K562 (cell line): ENCODE data around the gene DMXL1.

Experiments used
- ATF6 ChIP-seq: sonication (generic); formaldehyde crosslinking; IDR thresholded peaks from 2 replicates; pipeline ENCODE4 v1.4.0; 2020; ENCODE audit warnings: mild to moderate bottlenecking, missing genetic modification reagents
- EP300 ChIP-seq: IDR thresholded peaks from 2 replicates; pipeline ENCODE4 v1.6.1; 2012; ENCODE audit warnings: low read length, improper control_type of control experiment
- HDAC6 ChIP-seq: IDR thresholded peaks from 2 replicates; pipeline ENCODE4 v1.6.1; 2012; ENCODE audit warnings: low read depth, mild to moderate bottlenecking, control low read depth, inconsistent platforms, low read length, moderate library complexity
- HLTF ChIP-seq: fragments of 450-650 bp; IDR thresholded peaks from 2 replicates; pipeline ENCODE4 v1.6.1; 2016
- MEIS2 ChIP-seq: fragments of 450-650 bp; IDR thresholded peaks from 2 replicates; pipeline ENCODE4 v1.6.1; 2014; ENCODE audit warnings: mild to moderate bottlenecking; ENCODE audit not compliant: partially characterized antibody
- MYC ChIP-seq, 2 experiments: fragments of 250-450 bp in 1 of 2; sonication (Bioruptor Pico) in 1 of 2; IDR thresholded peaks; 2 replicates each; pipeline versions ENCODE4 v1.5.1 to v1.6.1; 2012 to 2021; ENCODE audit warnings: low read depth in 2 of 2, borderline replicate concordance in 1 of 2, improper control_type of control experiment in 1 of 2, low read length in 1 of 2, mild to moderate bottlenecking in 1 of 2, moderate library complexity in 1 of 2
- POLR2A ChIP-seq: fragments of 450-650 bp; conservative IDR thresholded peaks from 2 replicates; pipeline ENCODE4 v1.6.1; 2016
- POLR2H ChIP-seq: IDR thresholded peaks from 2 replicates; pipeline ENCODE4 v1.6.1; 2016; ENCODE audit warnings: missing genetic modification characterization, low read depth, mild to moderate bottlenecking, control low read depth, missing compliant biosample characterization, moderate library complexity
- RCOR1 ChIP-seq, 2 experiments: IDR thresholded peaks; 2 replicates each; pipeline ENCODE4 v1.6.1; 2012; ENCODE audit warnings: low read depth in 2 of 2, low read length in 2 of 2, borderline replicate concordance in 1 of 2, improper control_type of control experiment in 1 of 2
- SAP30 ChIP-seq: fragments of 200-600 bp; sonication (generic); IDR thresholded peaks from 2 replicates; pipeline ENCODE4 v1.6.1; 2012; ENCODE audit warnings: borderline replicate concordance, low read depth, mild to moderate bottlenecking, moderate library complexity, low read length, control low read depth, inconsistent platforms; ENCODE audit not compliant: insufficient read depth, poor library complexity, severe bottlenecking
- ZBTB1 ChIP-seq: sonication (generic); formaldehyde crosslinking; IDR thresholded peaks from 2 replicates; pipeline ENCODE4 v1.8.1; 2023; ENCODE audit warnings: missing genetic modification reagents, low read depth, mild to moderate bottlenecking, borderline replicate concordance
- ZNF217 ChIP-seq: sonication (generic); formaldehyde crosslinking; IDR thresholded peaks from 2 replicates; pipeline ENCODE4 v1.8.0; 2022; ENCODE audit warnings: mild to moderate bottlenecking, missing genetic modification reagents
- ZNF274 ChIP-seq: IDR thresholded peaks from 2 replicates; pipeline ENCODE4 v1.6.1; 2011; ENCODE audit warnings: low read depth, mild to moderate bottlenecking, low read length, moderate library complexity, borderline replicate concordance
- ZZZ3 ChIP-seq: fragments of 450-650 bp; IDR thresholded peaks from 2 replicates; pipeline ENCODE4 v1.6.1; 2016; ENCODE audit warnings: antibody characterized with exemption, mild to moderate bottlenecking, moderate library complexity

DNA sequence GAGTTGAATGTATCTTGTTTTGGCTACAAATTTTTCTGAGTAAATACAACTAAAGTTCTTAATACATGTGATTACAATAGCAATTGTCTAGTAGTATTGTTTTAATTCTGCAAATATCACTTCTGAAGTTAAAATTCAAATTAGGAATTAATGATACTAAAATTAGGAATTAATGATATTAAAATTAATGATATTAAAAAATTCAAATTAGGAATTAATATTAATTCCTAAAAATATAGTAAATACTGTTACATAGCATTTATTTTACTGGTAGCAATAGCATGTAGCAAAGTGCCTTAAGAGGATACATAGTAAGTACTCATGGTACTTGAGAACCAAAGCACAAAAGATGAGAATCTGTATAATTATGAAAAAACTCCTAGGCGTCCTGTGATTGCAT, 136.2 kb downstream of the DMXL1 start:
- TF ChIP-seq HLTF (no peak), POLR2A (no peak), POLR2H (tag) (no peak), RCOR1 (IDR thresholded peaks at IDR 0.05; ENCODE audit: borderline replicate concordance in 1 of 2, low read depth in 2 of 2, low read length in 2 of 2) (no peak), HDAC6 (no peak), ATF6 (no peak), MYC (IDR thresholded peaks at IDR 0.05; ENCODE audit: low read depth, low read length) (no peak), MYC (CRISPR knock-in tag; IDR thresholded peaks at IDR 0.05; ENCODE audit: borderline replicate concordance, low read depth) (no peak), ZZZ3 (no peak), EP300 (no peak), MEIS2 (no peak), ZNF217 (CRISPR knock-in tag) (no peak), SAP30 (no peak), ZNF274 (no peak), ZBTB1 (no peak)
